MM.1S (cell line): ENCODE data around the gene AMH.

Experiments
- DNase-seq: peaks from one replicate; pipeline ENCODE4 v3.0.0-alpha.2; 2015
- H2AFZ ChIP-seq: fragments of 300-600 bp; sonication (generic); 2 replicates; pipeline ENCODE4 v1.6.0; 2016; ENCODE audit warnings: antibody characterized with exemption, low read length
- H3F3A ChIP-seq: fragments of 300-600 bp; sonication (generic); 2 replicates; pipeline ENCODE4 v1.6.1; 2016; ENCODE audit warnings: mild to moderate bottlenecking, antibody characterized with exemption, low read length, moderate library complexity, mixed read lengths; ENCODE audit not compliant: insufficient read depth
- H3K27ac ChIP-seq: fragments of 300-600 bp; sonication (generic); 2 replicates; pipeline ENCODE4 v1.5.1; 2016; ENCODE audit warnings: mild to moderate bottlenecking, low read length
- H3K27me3 ChIP-seq: fragments of 300-600 bp; sonication (generic); replicated peaks from 2 replicates; pipeline ENCODE4 v1.6.0; 2016; ENCODE audit warnings: low read length; ENCODE audit not compliant: insufficient read depth
- H3K36me3 ChIP-seq: fragments of 300-600 bp; sonication (generic); replicated peaks from 2 replicates; pipeline ENCODE4 v1.6.1; 2016; ENCODE audit warnings: mild to moderate bottlenecking, low read length, mixed read lengths; ENCODE audit not compliant: insufficient read depth
- H3K4me1 ChIP-seq: fragments of 300-600 bp; sonication (generic); 2 replicates; pipeline ENCODE4 v1.6.1; 2016; ENCODE audit warnings: low read length, mixed read lengths
- H3K4me2 ChIP-seq: fragments of 300-600 bp; sonication (generic); 2 replicates; pipeline ENCODE4 v1.6.0; 2016; ENCODE audit warnings: low read depth, low read length
- H3K4me3 ChIP-seq: fragments of 300-600 bp; sonication (generic); 2 replicates; pipeline ENCODE4 v1.5.1; 2016; ENCODE audit warnings: low read length, mixed read lengths
- H3K79me2 ChIP-seq: fragments of 300-600 bp; sonication (generic); 2 replicates; pipeline ENCODE4 v1.6.1; 2016; ENCODE audit warnings: mixed run types, low read length, mixed read lengths
- H3K9ac ChIP-seq: fragments of 300-600 bp; sonication (generic); 2 replicates; pipeline ENCODE4 v1.6.1; 2016; ENCODE audit warnings: low read length, mixed read lengths
- H3K9me2 ChIP-seq: fragments of 300-600 bp; sonication (generic); replicated peaks from 2 replicates; pipeline ENCODE4 v1.6.1; 2016; ENCODE audit warnings: mild to moderate bottlenecking, low read length, mixed read lengths; ENCODE audit not compliant: insufficient read depth
- H3K9me3 ChIP-seq: fragments of 300-600 bp; sonication (generic); replicated peaks from 2 replicates; pipeline ENCODE4 v1.6.1; 2016; ENCODE audit warnings: mild to moderate bottlenecking, low read length, mixed read lengths; ENCODE audit not compliant: insufficient read depth
- H4K20me1 ChIP-seq: fragments of 300-600 bp; sonication (generic); 2 replicates; pipeline ENCODE4 v1.6.1; 2016; ENCODE audit warnings: mild to moderate bottlenecking, low read length, moderate library complexity, mixed read lengths; ENCODE audit not compliant: insufficient read depth
- CTCF ChIP-seq: fragments of 300-600 bp; sonication (generic); IDR thresholded peaks from 2 replicates; pipeline ENCODE4 v1.5.1; 2016; ENCODE audit warnings: antibody characterized with exemption, low read length, mixed read lengths
- EZH2 ChIP-seq: fragments of 300-600 bp; sonication (generic); optimal IDR thresholded peaks from 2 replicates; pipeline ENCODE3; 2017; ENCODE audit warnings: low read depth, mild to moderate bottlenecking, antibody characterized with exemption, low read length, mixed read lengths
- EZH2phosphoT487 ChIP-seq: fragments of 300-600 bp; sonication (generic); IDR thresholded peaks from 2 replicates; pipeline ENCODE4 v1.6.1; 2018; ENCODE audit warnings: antibody characterized with exemption, low read length

The AMH gene

GRCh38 chr19:2260341-2260805, 11.2 kb downstream of the AMH start:
- DNase-seq, result peak; percentile 87
- peak overlapping the region; percentile 44; the same call in 1 of the 2 replicates for H3K4me2 ChIP-seq

GRCh38 chr19:2261438-2262172, 12.5 kb downstream of the AMH start:
- H3K79me2 ChIP-seq, result peaks cover 35% of the 10 kb centered on the region
- H3K4me1 ChIP-seq, result peaks cover 33% of the 10 kb centered on the region
- peak; percentile 49 for DNase-seq
- no peak for TF ChIP-seq EZH2
- TF ChIP-seq CTCF, result peak; percentile 76
- no peak for TF ChIP-seq EZH2phosphoT487
- H3F3A ChIP-seq, result peaks cover 26% of the 10 kb centered on the region
- no peak overlapping the region for H2AFZ ChIP-seq
- no peak overlapping the region for H3K4me3 ChIP-seq
- no peaks in the 10 kb centered on the region for H3K36me3 ChIP-seq
- H3K4me2 ChIP-seq, result no peak overlapping the region
- no peaks in the 10 kb centered on the region for H4K20me1 ChIP-seq
- no peaks in the 10 kb centered on the region for H3K9me2 ChIP-seq
- no peak overlapping the region for H3K9ac ChIP-seq
- H3K27me3 ChIP-seq, result no peaks in the 10 kb centered on the region
- no peaks in the 10 kb centered on the region for H3K9me3 ChIP-seq
- peak overlapping the region; percentile 4; the same call in 1 of the 2 replicates for H3K27ac ChIP-seq

More at GRCh38 chr19:2260341-2260805, 11.2 kb downstream of the AMH start:
- H3K79me2 ChIP-seq, result peaks cover 44% of the 10 kb centered on the region
- H3K9me3 ChIP-seq, result no peaks in the 10 kb centered on the region
- peaks cover 31% of the 10 kb centered on the region for H3F3A ChIP-seq
- no peaks in the 10 kb centered on the region for H3K36me3 ChIP-seq
- no peaks in the 10 kb centered on the region for H3K9me2 ChIP-seq
- H3K4me3 ChIP-seq, result peak overlapping the region; percentile 23; the same call in 1 of the 2 replicates
- H3K27ac ChIP-seq, result peak overlapping the region; percentile 90
- H3K9ac ChIP-seq, result peak overlapping the region; percentile 66
- H3K4me1 ChIP-seq, result peaks cover 35% of the 10 kb centered on the region
- H2AFZ ChIP-seq, result no peak overlapping the region
- H4K20me1 ChIP-seq, result no peaks in the 10 kb centered on the region
- H3K27me3 ChIP-seq, result no peaks in the 10 kb centered on the region
- TF ChIP-seq CTCF, result no peak
- TF ChIP-seq EZH2, result no peak
- TF ChIP-seq EZH2phosphoT487, result no peak

GRCh38 chr19:2266183-2266993, 17.3 kb downstream of the AMH start:
- peak; percentile 62 for DNase-seq
- Histone ChIP-seq H3K9me2 (no peaks in the 10 kb centered on the region), H3K4me2 (peak overlapping the region; percentile 64), H3K27me3 (no peaks in the 10 kb centered on the region), H3F3A (peaks cover 26% of the 10 kb centered on the region), H3K36me3 (0 out of 2 replicates have a peak, but pooled peaks cover 2% of the 10 kb centered on the region), H3K4me3 (0 out of 2 replicates have a peak overlapping the region, but pooled peaks have one; percentile 13), H3K4me1 (peaks cover 21% of the 10 kb centered on the region), H3K9me3 (no peaks in the 10 kb centered on the region), H3K79me2 (peaks cover 41% of the 10 kb centered on the region), H3K27ac (peak overlapping the region; percentile 45), H4K20me1 (peaks cover 18% of the 10 kb centered on the region), H2AFZ (peak overlapping the region; percentile 97), H3K9ac (peak overlapping the region; percentile 5; the same call in 1 of the 2 replicates)
- TF ChIP-seq EZH2, result no peak
- TF ChIP-seq CTCF, result no peak
